ENCODE measurements around the gene RNF123.

The RNF123 gene

DNA sequence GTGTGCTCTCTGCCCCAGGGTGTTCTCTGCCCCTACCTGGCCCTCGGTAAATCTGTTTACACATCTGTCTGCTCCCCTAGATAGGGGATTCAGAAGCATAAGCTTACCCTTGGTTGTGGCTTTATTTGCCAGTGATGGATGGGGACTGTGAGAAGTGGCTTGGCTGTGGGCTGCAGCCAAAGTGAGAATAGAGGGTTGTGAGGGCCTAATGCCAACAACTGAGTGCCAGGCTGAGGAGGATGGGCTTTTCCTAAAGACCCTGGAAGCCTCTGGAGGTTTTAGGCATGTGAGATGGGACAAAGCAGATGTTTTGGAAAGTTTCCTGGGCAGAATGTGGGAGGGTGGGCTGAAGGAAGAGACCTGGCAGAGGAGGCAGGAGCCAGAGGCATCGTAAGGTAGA lies 30.6 kb upstream of the RNF123 start:
- TF ChIP-seq, protein P1, sequence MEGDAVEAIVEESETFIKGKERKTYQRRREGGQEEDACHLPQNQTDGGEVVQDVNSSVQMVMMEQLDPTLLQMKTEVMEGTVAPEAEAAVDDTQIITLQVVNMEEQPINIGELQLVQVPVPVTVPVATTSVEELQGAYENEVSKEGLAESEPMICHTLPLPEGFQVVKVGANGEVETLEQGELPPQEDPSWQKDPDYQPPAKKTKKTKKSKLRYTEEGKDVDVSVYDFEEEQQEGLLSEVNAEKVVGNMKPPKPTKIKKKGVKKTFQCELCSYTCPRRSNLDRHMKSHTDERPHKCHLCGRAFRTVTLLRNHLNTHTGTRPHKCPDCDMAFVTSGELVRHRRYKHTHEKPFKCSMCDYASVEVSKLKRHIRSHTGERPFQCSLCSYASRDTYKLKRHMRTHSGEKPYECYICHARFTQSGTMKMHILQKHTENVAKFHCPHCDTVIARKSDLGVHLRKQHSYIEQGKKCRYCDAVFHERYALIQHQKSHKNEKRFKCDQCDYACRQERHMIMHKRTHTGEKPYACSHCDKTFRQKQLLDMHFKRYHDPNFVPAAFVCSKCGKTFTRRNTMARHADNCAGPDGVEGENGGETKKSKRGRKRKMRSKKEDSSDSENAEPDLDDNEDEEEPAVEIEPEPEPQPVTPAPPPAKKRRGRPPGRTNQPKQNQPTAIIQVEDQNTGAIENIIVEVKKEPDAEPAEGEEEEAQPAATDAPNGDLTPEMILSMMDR (IDR thresholded peaks at IDR 0.05; ENCODE audit: insufficient read depth, low read length): no peak
- TF ChIP-seq, protein P2, sequence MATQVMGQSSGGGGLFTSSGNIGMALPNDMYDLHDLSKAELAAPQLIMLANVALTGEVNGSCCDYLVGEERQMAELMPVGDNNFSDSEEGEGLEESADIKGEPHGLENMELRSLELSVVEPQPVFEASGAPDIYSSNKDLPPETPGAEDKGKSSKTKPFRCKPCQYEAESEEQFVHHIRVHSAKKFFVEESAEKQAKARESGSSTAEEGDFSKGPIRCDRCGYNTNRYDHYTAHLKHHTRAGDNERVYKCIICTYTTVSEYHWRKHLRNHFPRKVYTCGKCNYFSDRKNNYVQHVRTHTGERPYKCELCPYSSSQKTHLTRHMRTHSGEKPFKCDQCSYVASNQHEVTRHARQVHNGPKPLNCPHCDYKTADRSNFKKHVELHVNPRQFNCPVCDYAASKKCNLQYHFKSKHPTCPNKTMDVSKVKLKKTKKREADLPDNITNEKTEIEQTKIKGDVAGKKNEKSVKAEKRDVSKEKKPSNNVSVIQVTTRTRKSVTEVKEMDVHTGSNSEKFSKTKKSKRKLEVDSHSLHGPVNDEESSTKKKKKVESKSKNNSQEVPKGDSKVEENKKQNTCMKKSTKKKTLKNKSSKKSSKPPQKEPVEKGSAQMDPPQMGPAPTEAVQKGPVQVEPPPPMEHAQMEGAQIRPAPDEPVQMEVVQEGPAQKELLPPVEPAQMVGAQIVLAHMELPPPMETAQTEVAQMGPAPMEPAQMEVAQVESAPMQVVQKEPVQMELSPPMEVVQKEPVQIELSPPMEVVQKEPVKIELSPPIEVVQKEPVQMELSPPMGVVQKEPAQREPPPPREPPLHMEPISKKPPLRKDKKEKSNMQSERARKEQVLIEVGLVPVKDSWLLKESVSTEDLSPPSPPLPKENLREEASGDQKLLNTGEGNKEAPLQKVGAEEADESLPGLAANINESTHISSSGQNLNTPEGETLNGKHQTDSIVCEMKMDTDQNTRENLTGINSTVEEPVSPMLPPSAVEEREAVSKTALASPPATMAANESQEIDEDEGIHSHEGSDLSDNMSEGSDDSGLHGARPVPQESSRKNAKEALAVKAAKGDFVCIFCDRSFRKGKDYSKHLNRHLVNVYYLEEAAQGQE (IDR thresholded peaks at IDR 0.05; ENCODE audit: insufficient replicate concordance, low read depth): no peak
- TF ChIP-seq SPI1 (IDR thresholded peaks at IDR 0.05; ENCODE audit: borderline replicate concordance, low read depth) (no peak), POLR2AphosphoS5 (IDR thresholded peaks at IDR 0.05; ENCODE audit: low read depth) (no peak)
- DNase-seq (ENCODE audit: low read depth in 1 of 2, low spot score in 1 of 2): no peak
- H3K27ac ChIP-seq (replicated peaks): no peak overlapping the region
- H3K4me3 ChIP-seq (replicated peaks; ENCODE audit: insufficient read depth, low read length): no peak overlapping the region
- H3K27me3 ChIP-seq (ENCODE audit: insufficient read depth, poor library complexity, severe bottlenecking): no peaks in the 10 kb centered on the region

DNA sequence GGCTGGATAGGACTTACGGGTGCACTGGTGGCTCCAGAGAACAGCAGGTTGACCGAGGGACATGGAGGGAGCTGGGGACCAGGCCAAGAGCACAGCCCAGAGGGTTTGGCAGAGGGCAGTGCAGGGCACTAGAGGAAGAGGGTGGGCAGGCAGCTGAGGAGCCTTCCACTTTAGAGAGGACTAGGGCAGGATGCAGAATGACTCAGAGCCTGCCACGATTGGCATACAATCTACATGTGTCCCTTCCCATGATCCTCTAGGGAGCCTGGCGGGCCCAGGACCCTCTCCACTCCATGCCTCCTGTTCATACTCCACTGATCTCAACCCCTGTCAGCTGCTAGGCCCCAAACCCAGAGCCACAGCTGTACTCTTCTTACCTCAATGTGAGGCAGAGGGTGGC lies 29.6 kb upstream of the RNF123 start:
- Histone ChIP-seq H3K27me3 (ENCODE audit: insufficient read depth, poor library complexity, severe bottlenecking) (no peaks in the 10 kb centered on the region), H3K27ac (replicated peaks) (no peak overlapping the region), H3K4me3 (replicated peaks; ENCODE audit: insufficient read depth, low read length) (no peak overlapping the region)
- TF ChIP-seq SPI1 (IDR thresholded peaks at IDR 0.05; ENCODE audit: borderline replicate concordance, low read depth): no peak
- TF ChIP-seq, protein P1 (IDR thresholded peaks at IDR 0.05; ENCODE audit: insufficient read depth, low read length): no peak
- no peak for TF ChIP-seq GABPA (IDR thresholded peaks at IDR 0.05; ENCODE audit: low read depth)
- no peak for TF ChIP-seq POLR2AphosphoS5 (IDR thresholded peaks at IDR 0.05; ENCODE audit: low read depth)
- TF ChIP-seq, protein P2 (IDR thresholded peaks at IDR 0.05; ENCODE audit: insufficient replicate concordance, low read depth): no peak
- DNase-seq (ENCODE audit: low read depth in 1 of 2, low spot score in 1 of 2): no peak

DNA sequence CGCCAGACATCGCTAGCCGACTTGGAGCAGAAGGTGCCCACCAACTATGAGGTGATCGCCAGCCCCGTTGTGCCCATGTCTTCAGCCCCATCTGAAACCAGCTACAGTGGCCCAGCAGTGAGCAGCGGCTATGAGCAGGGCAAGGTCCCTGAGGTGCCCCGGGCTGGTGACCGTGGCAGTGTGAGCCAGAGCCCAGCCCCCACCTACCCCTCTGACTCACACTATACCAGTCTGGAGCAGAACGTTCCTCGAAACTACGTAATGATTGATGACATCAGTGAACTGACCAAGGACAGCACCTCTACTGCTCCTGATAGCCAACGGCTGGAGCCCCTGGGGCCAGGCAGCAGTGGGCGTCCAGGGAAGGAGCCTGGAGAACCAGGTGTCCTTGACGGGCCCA lies 28.1 kb upstream of the RNF123 start:
- Histone ChIP-seq H3K27me3 (ENCODE audit: insufficient read depth, poor library complexity, severe bottlenecking) (no peaks in the 10 kb centered on the region), H3K27ac (replicated peaks) (no peak overlapping the region), H3K4me3 (replicated peaks; ENCODE audit: insufficient read depth, low read length) (no peak overlapping the region)
- DNase-seq (ENCODE audit: low read depth in 1 of 2, low spot score in 1 of 2): no peak
- TF ChIP-seq, protein P1 (IDR thresholded peaks at IDR 0.05; ENCODE audit: insufficient read depth, low read length): no peak
- no peak for TF ChIP-seq POLR2AphosphoS5 (IDR thresholded peaks at IDR 0.05; ENCODE audit: low read depth)
- TF ChIP-seq, protein P2 (IDR thresholded peaks at IDR 0.05; ENCODE audit: insufficient replicate concordance, low read depth): no peak
- no peak for TF ChIP-seq SPI1 (IDR thresholded peaks at IDR 0.05; ENCODE audit: borderline replicate concordance, low read depth)
- no peak for TF ChIP-seq GABPA (IDR thresholded peaks at IDR 0.05; ENCODE audit: low read depth)

Data from HL-60 (cell line).